Fibroblast of lung (primary cell): ENCODE measurements around the gene MB. TPM values are rescaled to one million over a fixed set of nuclear protein-coding genes. Genes with fewer than 3 reads are reported as not detected.

ENCODE experiments used
- DNase-seq, 2 donors: peaks; one replicate each; pipeline versions ENCODE4 v3.0.0 to v3.0.0-alpha.2; 2010; ENCODE audit warnings: low read depth in 2 of 2
- H2AFZ ChIP-seq: 2 replicates; pipeline ENCODE4 v1.5.1; 2012; ENCODE audit warnings: low read length, control low read depth, inconsistent platforms
- H3K27ac ChIP-seq: 2 replicates; pipeline ENCODE4 v1.5.1; 2011; ENCODE audit warnings: low read length, control low read depth; ENCODE audit not compliant: insufficient read depth
- H3K27me3 ChIP-seq: 2 replicates; pipeline ENCODE4 v1.5.1; 2011; ENCODE audit warnings: mild to moderate bottlenecking, low read length; ENCODE audit not compliant: control insufficient read depth, insufficient read depth
- H3K36me3 ChIP-seq: 2 replicates; pipeline ENCODE4 v1.5.1; 2011; ENCODE audit warnings: low read length; ENCODE audit not compliant: control insufficient read depth, insufficient read depth
- H3K4me1 ChIP-seq: 2 replicates; pipeline ENCODE4 v1.5.1; 2011; ENCODE audit warnings: low read length; ENCODE audit not compliant: control insufficient read depth, insufficient read depth; ENCODE audit errors: extremely low read depth
- H3K4me2 ChIP-seq: 2 replicates; pipeline ENCODE4 v1.5.1; 2011; ENCODE audit warnings: low read length, control low read depth; ENCODE audit not compliant: insufficient read depth; ENCODE audit errors: extremely low read depth
- H3K4me3 ChIP-seq, 4 experiments: fragments of 200-600 bp in 1 of 4; sonication (generic) in 1 of 4; replicated peaks in 1 of 4; 2 replicates each; pipeline ENCODE4 v1.5.1; 2011 to 2016; ENCODE audit warnings: low read length in 4 of 4, low read depth in 3 of 4, mild to moderate bottlenecking in 3 of 4, control low read depth in 2 of 4, inconsistent platforms in 1 of 4, mixed read lengths in 1 of 4; ENCODE audit not compliant: insufficient read depth in 1 of 4; ENCODE audit errors: control extremely low read depth in 1 of 4
- H3K79me2 ChIP-seq: 2 replicates; pipeline ENCODE4 v1.5.1; 2012; ENCODE audit warnings: mild to moderate bottlenecking, low read length, inconsistent platforms; ENCODE audit not compliant: control insufficient read depth, insufficient read depth
- H3K9ac ChIP-seq: 2 replicates; pipeline ENCODE4 v1.5.1; 2011; ENCODE audit warnings: mild to moderate bottlenecking, low read length, control low read depth; ENCODE audit not compliant: insufficient read depth
- H3K9me3 ChIP-seq: 2 replicates; pipeline ENCODE4 v1.5.1; 2012; ENCODE audit warnings: low read depth, low read length; ENCODE audit not compliant: control insufficient read depth, insufficient read depth
- H4K20me1 ChIP-seq: 2 replicates; pipeline ENCODE4 v1.5.1; 2011; ENCODE audit warnings: low read length; ENCODE audit not compliant: control insufficient read depth, insufficient read depth; ENCODE audit errors: extremely low read depth
- EZH2 ChIP-seq: IDR thresholded peaks from 2 replicates; pipeline ENCODE4 v1.5.1; 2012; ENCODE audit warnings: low read length, control low read depth, mild to moderate bottlenecking; ENCODE audit errors: missing control alignments
- polyA plus RNA-seq, 2 donors: library from polyadenylated mRNA; depleted of rRNA in 1 of 2; stranded (reverse) in 1 of 2; unstranded in 1 of 2; fragments of >200 nt; gene quantifications; 2 replicates each; pipeline ENCODE4 v1.2.1, GENCODE V29; 2011 to 2012; ENCODE audit warnings: missing spikeins in 1 of 2
- total RNA-seq: library from RNA; depleted of rRNA; stranded (reverse); fragments of >200 nt; gene quantifications from 2 replicates; pipeline ENCODE4 v1.2.1, GENCODE V29; 2014
- TF ChIP-seq, protein P1 (sequence below), 2 donors: IDR thresholded peaks in 1 of 2; conservative IDR thresholded peaks in 1 of 2; 1 replicate in 1 of 2; 2 replicates in 1 of 2; pipeline ENCODE4 v1.5.1; 2011 to 2012; ENCODE audit warnings: low read length in 2 of 2, control low read depth in 1 of 2, inconsistent platforms in 1 of 2, low read depth in 1 of 2, mild to moderate bottlenecking in 1 of 2

The MB gene
- total and polyA plus RNA-seq, 2 donors (not counting 1 experiment from before 2014, with no cell fraction given), result not detected

DNA sequence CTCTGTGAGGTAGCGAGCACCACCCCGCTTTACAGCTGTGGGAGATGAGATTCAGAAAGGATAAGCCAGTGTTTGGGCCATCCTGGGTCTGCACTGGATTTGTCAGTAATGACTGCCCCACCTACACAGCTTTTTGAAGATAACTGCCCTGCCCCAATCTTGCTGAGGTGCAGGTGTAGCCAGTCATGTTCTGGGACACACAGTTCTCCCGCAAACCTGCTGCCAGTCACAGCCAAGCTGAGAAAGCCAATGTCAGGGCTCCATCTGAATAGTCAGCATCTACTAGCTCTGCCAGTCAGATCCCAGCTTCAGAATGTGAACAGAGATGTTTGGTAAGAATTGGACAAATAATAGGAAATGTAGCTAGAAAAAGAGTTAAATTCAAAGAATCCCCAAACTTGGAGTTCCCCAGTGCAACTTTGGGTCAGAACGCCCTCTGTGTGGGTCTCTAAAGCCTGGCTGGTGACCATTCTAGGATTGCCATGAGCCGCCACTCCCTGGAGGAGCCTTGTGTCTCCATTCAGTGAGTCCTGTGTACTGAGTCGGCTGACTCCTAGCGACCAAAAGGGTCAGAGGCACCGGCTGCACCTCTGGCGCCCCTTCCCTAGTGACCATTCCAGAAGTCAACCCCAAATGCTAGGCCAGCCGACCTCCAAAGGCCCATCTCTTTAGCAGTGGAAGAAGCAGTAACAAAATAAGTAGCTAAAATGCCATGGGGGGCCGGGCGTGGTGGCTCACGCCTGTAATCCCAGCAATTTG lies 2.4 kb upstream of the MB start:
- H4K20me1 ChIP-seq, result no peaks in the 10 kb centered on the region
- no peak for TF ChIP-seq EZH2
- TF ChIP-seq, protein P1, sequence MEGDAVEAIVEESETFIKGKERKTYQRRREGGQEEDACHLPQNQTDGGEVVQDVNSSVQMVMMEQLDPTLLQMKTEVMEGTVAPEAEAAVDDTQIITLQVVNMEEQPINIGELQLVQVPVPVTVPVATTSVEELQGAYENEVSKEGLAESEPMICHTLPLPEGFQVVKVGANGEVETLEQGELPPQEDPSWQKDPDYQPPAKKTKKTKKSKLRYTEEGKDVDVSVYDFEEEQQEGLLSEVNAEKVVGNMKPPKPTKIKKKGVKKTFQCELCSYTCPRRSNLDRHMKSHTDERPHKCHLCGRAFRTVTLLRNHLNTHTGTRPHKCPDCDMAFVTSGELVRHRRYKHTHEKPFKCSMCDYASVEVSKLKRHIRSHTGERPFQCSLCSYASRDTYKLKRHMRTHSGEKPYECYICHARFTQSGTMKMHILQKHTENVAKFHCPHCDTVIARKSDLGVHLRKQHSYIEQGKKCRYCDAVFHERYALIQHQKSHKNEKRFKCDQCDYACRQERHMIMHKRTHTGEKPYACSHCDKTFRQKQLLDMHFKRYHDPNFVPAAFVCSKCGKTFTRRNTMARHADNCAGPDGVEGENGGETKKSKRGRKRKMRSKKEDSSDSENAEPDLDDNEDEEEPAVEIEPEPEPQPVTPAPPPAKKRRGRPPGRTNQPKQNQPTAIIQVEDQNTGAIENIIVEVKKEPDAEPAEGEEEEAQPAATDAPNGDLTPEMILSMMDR (conservative IDR thresholded peaks at IDR 0.05 in 1 of 2, IDR thresholded peaks at IDR 0.05 in 1 of 2; ENCODE audit: low read depth in 1 of 2, low read length in 2 of 2), result no peak
- H3K4me3 ChIP-seq, result no peak overlapping the region

DNA sequence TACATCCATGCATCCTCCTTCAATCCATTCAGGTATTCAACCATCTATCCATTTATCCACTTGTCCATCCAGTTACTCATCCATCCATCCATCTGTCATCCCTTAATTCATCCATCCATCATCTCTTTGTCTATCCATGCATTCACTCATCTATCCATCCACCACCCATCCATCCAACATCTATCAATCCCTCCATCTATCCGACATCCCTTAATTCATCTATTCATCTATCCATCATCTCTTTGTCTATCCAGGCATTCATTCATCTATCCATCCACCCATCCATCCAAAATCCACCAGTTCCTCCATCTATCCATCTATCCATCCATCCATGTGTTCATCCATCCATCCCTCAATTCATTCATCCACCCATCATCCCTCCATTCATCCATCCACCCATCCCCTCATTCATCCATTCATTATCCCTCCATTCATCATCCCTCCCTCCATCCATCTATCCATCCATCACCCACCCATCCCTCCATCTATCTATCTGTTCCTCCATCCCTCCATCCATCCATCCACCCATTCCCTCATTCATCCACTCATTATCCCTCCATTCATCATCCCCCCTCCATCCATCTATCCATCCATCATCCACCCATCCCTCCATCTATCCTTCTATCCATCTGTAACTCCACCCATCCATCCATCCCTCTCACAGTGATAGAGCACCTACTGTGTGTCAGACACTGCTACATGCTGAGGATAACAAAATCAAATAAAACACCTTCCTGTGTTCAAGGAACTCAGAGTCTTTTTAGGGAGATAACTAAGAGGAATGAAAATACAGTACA lies 1.5 kb upstream of the MB start:
- Histone ChIP-seq H3K9me3 (no peaks in the 10 kb centered on the region), H4K20me1 (no peaks in the 10 kb centered on the region), H3K4me2 (no peak overlapping the region), H3K79me2 (no peaks in the 10 kb centered on the region), H3K27me3 (peaks cover 3% of the 10 kb centered on the region), H3K4me3 (no peak overlapping the region), H3K27ac (no peak overlapping the region), H3K4me1 (peaks cover 2% of the 10 kb centered on the region), H3K9ac (no peak overlapping the region), H3K36me3 (no peaks in the 10 kb centered on the region), H2AFZ (no peak overlapping the region)
- no peak for DNase-seq
- TF ChIP-seq EZH2, result no peak
- TF ChIP-seq, protein P1 (conservative IDR thresholded peaks at IDR 0.05 in 1 of 2, IDR thresholded peaks at IDR 0.05 in 1 of 2; ENCODE audit: low read depth in 1 of 2, low read length in 2 of 2), result no peak

More for the DNA sequence above, 2.4 kb upstream of the MB start:
- peaks cover 2% of the 10 kb centered on the region for H3K4me1 ChIP-seq
- H3K9me3 ChIP-seq, result no peaks in the 10 kb centered on the region
- no peaks in the 10 kb centered on the region for H3K79me2 ChIP-seq
- no peak overlapping the region for H3K27ac ChIP-seq
- no peak overlapping the region for H2AFZ ChIP-seq
- peaks cover 3% of the 10 kb centered on the region for H3K27me3 ChIP-seq
- no peak overlapping the region for H3K4me2 ChIP-seq
- no peaks in the 10 kb centered on the region for H3K36me3 ChIP-seq
- DNase-seq, result no peak
- H3K9ac ChIP-seq, result no peak overlapping the region

DNA sequence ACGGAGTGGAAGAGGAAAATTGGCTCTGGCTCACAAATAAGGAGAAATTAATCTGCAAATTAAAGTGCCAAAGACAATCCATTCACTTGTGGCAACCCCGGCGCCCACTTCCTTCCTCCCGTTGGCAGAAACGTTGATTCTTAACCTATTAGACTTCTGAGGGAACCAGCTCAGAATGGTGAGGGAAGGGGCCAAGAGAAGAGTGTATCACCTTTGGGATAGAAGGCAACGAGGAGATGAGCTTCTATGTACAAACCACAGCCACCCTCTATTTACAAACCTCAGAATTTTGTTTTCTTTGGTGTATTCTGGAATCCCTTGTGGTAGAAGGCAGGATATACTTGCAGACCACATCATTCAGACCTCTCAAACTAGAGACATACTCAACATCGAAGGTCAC lies 1.1 kb downstream of the MB start:
- no peak overlapping the region for H3K4me3 ChIP-seq
- peaks cover 3% of the 10 kb centered on the region for H3K27me3 ChIP-seq
- H3K9me3 ChIP-seq, result no peaks in the 10 kb centered on the region
- no peaks in the 10 kb centered on the region for H4K20me1 ChIP-seq
- no peak overlapping the region for H3K9ac ChIP-seq
- no peak overlapping the region for H2AFZ ChIP-seq
- no peaks in the 10 kb centered on the region for H3K4me1 ChIP-seq
- H3K36me3 ChIP-seq, result no peaks in the 10 kb centered on the region
- DNase-seq, result no peak
- no peak for TF ChIP-seq EZH2
- TF ChIP-seq, protein P1 (conservative IDR thresholded peaks at IDR 0.05 in 1 of 2, IDR thresholded peaks at IDR 0.05 in 1 of 2; ENCODE audit: low read depth in 1 of 2, low read length in 2 of 2), result no peak
- H3K79me2 ChIP-seq, result no peaks in the 10 kb centered on the region
- H3K27ac ChIP-seq, result no peak overlapping the region
- no peak overlapping the region for H3K4me2 ChIP-seq
